ENCODE results near the gene NEK10. TPM values are rescaled to one million over a fixed set of nuclear protein-coding genes. Genes with fewer than 3 reads are reported as not detected.

Gene NEK10
- total RNA-seq, 4 donors from 2014 or later: 0.58 to 2.5 (median 1.1) TPM

DNA sequence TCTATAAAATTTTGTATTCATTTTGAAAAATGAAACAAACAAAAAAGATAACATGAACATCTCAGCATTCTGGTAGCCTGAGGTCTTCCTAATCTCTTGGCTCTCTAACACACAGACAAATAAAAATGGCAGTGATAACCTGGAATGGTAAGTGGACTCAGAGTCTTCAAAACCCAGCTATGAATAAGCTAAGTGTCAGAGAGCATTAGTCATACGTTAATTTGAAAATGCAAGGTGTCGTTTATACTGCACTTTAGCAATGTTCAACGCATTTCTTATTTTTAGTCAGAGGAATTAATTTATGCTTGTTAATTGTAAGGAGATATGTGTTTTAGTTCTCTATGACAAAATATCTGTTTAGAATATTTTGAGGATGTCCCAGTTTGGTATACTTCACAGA, 294.3 kb downstream of the NEK10 start:
- Histone ChIP-seq H3K4me1 (peaks cover 0 to 10% (median 8%) of the 10 kb centered on the region in 4 donors), H3K9me3 (no peaks in the 10 kb centered on the region), H3K36me3 (no peaks in the 10 kb centered on the region), H3K4me3 (no peak overlapping the region), H3K27ac (replicated peaks in 1 of 4) (no peak overlapping the region), H3K27me3 (no peaks in the 10 kb centered on the region)
- 82% methylated on average over 3 of the region's 3 CpGs for WGBS
- no peak for DNase-seq (ENCODE audit: extremely low spot score)
- TF ChIP-seq, protein P1, sequence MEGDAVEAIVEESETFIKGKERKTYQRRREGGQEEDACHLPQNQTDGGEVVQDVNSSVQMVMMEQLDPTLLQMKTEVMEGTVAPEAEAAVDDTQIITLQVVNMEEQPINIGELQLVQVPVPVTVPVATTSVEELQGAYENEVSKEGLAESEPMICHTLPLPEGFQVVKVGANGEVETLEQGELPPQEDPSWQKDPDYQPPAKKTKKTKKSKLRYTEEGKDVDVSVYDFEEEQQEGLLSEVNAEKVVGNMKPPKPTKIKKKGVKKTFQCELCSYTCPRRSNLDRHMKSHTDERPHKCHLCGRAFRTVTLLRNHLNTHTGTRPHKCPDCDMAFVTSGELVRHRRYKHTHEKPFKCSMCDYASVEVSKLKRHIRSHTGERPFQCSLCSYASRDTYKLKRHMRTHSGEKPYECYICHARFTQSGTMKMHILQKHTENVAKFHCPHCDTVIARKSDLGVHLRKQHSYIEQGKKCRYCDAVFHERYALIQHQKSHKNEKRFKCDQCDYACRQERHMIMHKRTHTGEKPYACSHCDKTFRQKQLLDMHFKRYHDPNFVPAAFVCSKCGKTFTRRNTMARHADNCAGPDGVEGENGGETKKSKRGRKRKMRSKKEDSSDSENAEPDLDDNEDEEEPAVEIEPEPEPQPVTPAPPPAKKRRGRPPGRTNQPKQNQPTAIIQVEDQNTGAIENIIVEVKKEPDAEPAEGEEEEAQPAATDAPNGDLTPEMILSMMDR (IDR thresholded peaks at IDR 0.05): no peak
- no peak for TF ChIP-seq EP300 (IDR thresholded peaks at IDR 0.05)
- no peak for TF ChIP-seq POLR2A (IDR thresholded peaks at IDR 0.05; ENCODE audit: low read depth)
- intact Hi-C loops (cut with DNase I): no loop called here

DNA sequence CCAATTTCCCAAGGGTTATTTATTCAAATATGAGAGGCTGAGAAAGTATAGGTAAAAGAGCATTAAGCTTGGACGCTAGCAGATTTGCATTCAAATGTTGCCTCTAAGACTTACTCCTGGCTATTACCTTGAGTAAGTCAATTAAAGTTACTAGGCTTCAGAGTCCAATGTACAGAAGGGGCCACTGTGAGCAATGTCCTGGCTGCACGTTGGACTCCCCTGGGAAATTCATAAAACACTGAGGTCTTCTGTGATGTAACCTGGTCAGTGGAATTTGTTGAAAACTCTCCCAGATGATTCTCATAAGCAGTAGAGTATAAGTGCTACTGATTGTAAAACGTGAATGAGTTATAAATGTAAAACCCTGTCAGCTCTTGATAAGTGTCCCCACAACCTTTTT, 295.3 kb downstream of the NEK10 start:
- H3K4me1 ChIP-seq: peaks cover 0 to 2% (median 0%) of the 10 kb centered on the region in 4 donors
- H3K4me3 ChIP-seq: no peak overlapping the region
- H3K27me3 ChIP-seq: no peaks in the 10 kb centered on the region
- WGBS: 68% methylated on average over 3 of the region's 3 CpGs
- no peaks in the 10 kb centered on the region for H3K36me3 ChIP-seq
- no peak overlapping the region for H3K27ac ChIP-seq (replicated peaks in 1 of 4)
- no peak for DNase-seq (ENCODE audit: extremely low spot score)
- no peak for TF ChIP-seq POLR2AphosphoS5 (IDR thresholded peaks at IDR 0.05)
- TF ChIP-seq, protein P1 (IDR thresholded peaks at IDR 0.05): no peak
- TF ChIP-seq EP300 (IDR thresholded peaks at IDR 0.05): no peak
- no peak for TF ChIP-seq POLR2A (IDR thresholded peaks at IDR 0.05; ENCODE audit: low read depth)
- intact Hi-C loops (cut with DNase I): no loop called here
- H3K9me3 ChIP-seq: no peaks in the 10 kb centered on the region

DNA sequence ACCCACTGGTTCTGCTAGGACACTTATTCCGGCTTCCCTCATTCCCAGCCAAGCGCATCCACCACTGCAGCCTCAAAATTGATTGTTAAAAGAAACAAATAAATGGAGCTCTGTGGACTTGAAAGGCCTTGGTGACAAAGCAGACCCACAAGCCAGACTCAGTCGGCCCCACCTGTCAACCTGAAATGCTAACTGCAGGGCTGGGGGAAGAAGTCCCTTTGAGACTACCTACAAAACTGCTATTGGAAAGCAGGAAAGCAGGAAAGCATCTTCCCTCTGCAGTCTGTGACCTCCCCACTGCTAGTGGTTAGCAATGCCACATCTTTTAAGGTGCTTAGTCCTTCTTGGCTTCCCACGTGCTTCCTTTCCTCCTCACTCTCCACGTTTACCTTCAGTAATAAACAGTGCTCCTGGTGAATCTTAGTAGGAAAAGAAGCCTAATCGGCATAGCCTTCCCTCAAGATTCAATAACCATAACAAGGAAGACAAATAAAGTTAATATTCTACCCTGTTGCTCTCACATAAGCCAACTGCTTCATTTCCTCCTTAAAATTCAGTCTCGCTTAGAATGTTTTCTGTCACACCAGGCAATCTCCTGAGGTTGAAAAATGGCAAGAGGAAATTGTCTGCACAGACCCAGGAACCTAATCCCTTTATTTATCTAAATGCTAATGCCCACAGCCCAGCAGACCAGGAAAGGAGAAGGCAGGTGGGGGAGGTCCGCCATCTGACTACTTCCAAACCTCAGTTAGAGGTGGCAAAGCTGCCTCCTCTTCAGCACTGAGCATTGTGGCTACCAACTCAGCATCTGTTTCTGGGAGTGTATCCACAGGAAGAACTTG, 296.2 kb downstream of the NEK10 start:
- H3K9me3 ChIP-seq: no peaks in the 10 kb centered on the region
- H3K4me3 ChIP-seq: no peak overlapping the region
- H3K27ac ChIP-seq (replicated peaks in 1 of 4): no peak overlapping the region
- intact Hi-C loops (cut with DNase I): no loop called here
- DNase-seq (ENCODE audit: extremely low spot score): no peak
- 60% methylated on average over 8 of the region's 8 CpGs for WGBS
- H3K36me3 ChIP-seq: no peaks in the 10 kb centered on the region
- no peaks in the 10 kb centered on the region for H3K4me1 ChIP-seq
- TF ChIP-seq, protein P1 (IDR thresholded peaks at IDR 0.05): no peak
- TF ChIP-seq POLR2A (IDR thresholded peaks at IDR 0.05; ENCODE audit: low read depth) (no peak), EP300 (IDR thresholded peaks at IDR 0.05) (no peak)
- no peaks in the 10 kb centered on the region for H3K27me3 ChIP-seq

DNA sequence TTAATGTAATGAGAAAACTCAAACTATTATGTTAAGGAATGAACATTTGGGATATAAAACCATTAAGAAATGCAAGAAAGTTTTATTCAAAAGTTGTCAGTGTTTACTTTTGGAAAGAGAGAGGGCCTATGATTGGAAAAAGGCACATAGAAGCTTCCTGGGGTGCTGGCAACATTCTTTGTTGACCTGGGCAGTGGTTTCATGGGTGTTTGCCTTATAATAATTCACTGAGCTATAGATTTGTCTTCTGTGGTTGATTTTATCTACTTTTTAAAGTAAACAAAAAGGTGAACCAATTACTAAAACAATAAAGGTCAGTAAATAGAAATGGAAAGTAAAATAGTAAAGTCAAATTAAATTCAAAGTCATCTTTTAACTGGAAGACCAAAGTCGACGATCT, 308.8 kb downstream of the NEK10 start:
- no peaks in the 10 kb centered on the region for H3K27me3 ChIP-seq
- peaks cover 0 to 12% (median 3%) of the 10 kb centered on the region in 4 donors for H3K9me3 ChIP-seq
- H3K27ac ChIP-seq (replicated peaks in 1 of 4): no peak overlapping the region
- H3K4me1 ChIP-seq: no peaks in the 10 kb centered on the region
- H3K4me3 ChIP-seq: no peak overlapping the region
- WGBS: 82% methylated on average over 2 of the region's 2 CpGs
- intact Hi-C loops (cut with DNase I): no loop called here
- no peaks in the 10 kb centered on the region for H3K36me3 ChIP-seq
- DNase-seq (ENCODE audit: extremely low spot score): no peak
- TF ChIP-seq, protein P1 (IDR thresholded peaks at IDR 0.05): no peak
- TF ChIP-seq POLR2AphosphoS5 (IDR thresholded peaks at IDR 0.05) (no peak), POLR2A (IDR thresholded peaks at IDR 0.05; ENCODE audit: low read depth) (no peak), EP300 (IDR thresholded peaks at IDR 0.05) (no peak)

Small RNA genes within 50 kb of the gene (small RNA-seq; reads per million reads assigned to genes)
- gene MINOS1P3 (0 reads per million in 3 donors), gene RNU6-342P (0 reads per million in 3 donors)

Other genes with a start within 250 kb of the NEK10 start
- 10 to 100 TPM; 20.3 to 44.0 (median 31.7) TPM for gene SLC4A7, start 115.0 kb upstream of the NEK10 start, total RNA-seq